GM19351 (cell line): ENCODE results near the gene ABHD3.
"Not testable (repeated sequence)": the region's sequence is repeated elsewhere in the genome, so short reads cannot be mapped to it uniquely, and the experiment has no call there.

ENCODE experiments used
- ATAC-seq: cut with Tn5 transposase; IDR thresholded peaks from one replicate; pipeline ENCODE4 v1.9.1; 2021; ENCODE audit warnings: mild to moderate bottlenecking, moderate library complexity; ENCODE audit not compliant: unreplicated experiment

The ABHD3 gene

DNA sequence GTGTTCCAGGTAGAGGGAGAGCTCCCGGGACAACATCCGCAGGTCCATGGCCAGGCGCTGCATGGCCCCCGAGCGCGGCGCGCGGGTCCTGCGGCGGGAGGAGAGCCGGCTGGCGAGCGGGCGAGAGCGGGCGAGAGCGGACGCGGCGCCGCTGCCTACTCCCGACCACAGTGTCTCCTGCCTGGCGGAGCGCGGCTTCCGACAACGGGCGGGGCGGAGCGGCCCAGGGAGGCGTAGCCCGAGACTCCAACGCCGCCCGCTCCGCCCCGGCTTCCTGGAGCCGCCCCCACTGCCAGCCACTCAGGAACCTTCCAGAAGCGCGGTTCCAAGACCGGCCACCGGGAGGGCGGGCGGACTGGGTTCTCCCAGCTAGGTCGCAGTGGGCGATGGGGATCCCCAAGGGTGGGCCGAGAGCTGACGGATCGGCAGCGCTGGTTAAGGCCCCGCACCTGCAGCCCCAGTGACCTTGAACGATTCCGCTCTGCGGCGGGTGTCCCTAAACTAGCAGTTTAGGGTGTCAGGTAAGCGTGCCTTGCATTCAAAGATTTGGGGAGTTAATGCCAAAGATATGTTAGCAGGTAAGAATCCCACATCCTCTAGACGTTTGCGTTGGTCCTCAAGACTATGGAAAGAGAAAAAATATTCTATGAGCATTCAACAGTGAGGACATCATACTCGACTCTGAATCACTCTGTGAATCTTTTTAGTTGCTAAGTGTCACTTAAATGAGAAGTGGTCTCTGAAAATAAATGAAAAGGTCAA is at the start of gene ABHD3:
Gene ABHD3 (minus strand): TSS at position 172 of the 762 bp plus-strand sequence. CDS start 109 bp downstream, at position 63.
- ATAC-seq = peak; percentile 92

DNA sequence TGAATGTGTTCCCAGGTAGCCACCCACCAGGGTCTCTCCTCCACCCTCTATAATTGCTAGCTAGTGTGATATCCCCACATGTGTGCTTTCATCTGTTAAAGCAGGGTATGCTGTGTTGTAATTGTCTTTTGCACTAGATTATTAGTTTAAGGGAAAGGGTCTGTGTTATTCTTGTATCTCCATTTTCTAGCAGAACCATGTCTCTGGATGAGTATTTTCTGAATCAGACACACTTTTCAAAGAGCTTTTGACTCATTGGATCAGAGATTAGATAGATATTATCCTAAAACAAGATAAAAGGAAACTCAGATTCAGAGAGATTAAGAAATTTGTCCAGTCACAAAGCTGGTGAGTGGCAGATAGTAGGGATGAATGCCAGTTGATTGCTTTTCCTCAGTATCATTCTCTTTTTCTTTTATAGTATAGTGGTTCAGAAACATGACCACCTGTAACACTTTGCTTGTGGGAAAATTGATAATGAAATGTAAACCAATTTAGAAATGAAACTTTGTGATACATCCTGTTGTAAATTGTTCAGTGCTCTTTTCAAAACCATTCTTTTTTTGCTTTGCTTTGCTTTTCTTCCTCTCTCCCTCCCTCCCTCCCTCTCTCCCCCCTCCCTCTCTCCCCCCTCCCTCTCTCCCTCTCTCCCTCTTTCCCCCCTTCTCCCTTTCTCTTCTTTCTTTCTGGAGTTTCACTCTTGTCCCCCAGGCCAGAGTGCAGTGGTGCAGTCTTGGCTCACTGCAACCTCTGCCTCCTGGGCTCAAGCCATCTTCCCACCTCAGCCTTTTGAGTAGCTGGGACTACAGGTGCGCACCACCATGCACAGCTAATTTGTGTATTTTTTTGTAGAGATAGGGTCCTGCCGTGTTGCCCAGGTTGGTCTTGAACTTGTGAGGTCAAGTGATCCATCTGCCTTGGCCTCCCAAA is 43.5 kb upstream of the ABHD3 start:
- no peak for ATAC-seq

GRCh38 chr18:21747268-21747667 is 42.7 kb upstream of the ABHD3 start:
- no peak for ATAC-seq

DNA sequence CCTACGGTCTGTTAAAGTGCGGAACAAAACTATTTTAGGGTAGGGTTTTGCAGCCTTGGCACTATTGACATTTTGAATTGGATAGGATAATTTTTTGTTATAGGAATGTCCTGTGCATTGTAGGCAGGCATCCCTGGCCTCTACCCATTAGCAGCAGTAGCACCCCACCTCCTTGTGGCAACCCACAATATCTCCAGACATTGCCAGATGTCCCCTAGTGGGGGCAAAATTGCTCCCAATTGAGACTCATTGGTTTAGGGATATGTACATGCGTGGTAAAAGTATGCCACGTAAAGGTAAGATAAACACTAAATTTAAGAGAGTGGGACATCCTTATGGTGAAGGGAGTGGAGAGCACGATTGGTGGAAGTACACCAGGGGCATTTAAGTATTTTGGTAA is 40.7 kb upstream of the ABHD3 start:
- ATAC-seq = no peak

- no peak for ATAC-seq
Measured at GRCh38 chr18:21743166-21743832, 38.7 kb upstream of the ABHD3 start.

DNA sequence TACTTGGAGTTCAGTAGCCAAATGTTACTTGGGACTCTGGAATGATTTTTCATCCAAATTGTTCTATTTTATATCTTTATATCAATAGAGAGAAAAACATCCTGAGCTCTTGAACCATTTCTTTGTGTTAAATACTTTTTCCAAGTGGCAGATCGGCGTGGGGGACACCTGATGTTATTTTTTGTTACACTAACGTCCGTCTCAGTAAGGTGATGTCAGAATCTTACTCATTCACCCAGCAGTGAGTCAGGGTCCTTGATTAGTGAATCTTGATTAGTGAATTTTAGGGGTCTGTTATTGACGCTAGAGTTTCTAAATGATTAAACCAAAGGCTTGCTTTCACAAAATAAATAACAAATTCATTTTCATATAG is 37.7 kb upstream of the ABHD3 start:
- ATAC-seq = no peak

- ATAC-seq = peak; percentile 14
Measured at GRCh38 chr18:21741562-21742314, 37.2 kb upstream of the ABHD3 start.

DNA sequence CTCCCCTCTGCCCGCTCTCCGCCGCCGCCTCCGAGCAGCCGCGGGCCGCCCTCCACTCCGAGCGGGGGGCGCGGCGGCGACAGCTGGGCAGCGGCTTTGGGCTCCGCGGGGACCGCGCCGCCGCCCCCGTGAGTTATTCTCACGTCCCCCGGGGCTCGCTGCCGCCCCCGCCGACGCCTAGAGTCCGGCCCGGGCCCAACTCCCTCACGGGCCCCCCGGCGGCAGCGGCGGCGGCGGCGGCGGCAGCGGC is 36.7 kb upstream of the ABHD3 start:
- no peak for ATAC-seq

DNA sequence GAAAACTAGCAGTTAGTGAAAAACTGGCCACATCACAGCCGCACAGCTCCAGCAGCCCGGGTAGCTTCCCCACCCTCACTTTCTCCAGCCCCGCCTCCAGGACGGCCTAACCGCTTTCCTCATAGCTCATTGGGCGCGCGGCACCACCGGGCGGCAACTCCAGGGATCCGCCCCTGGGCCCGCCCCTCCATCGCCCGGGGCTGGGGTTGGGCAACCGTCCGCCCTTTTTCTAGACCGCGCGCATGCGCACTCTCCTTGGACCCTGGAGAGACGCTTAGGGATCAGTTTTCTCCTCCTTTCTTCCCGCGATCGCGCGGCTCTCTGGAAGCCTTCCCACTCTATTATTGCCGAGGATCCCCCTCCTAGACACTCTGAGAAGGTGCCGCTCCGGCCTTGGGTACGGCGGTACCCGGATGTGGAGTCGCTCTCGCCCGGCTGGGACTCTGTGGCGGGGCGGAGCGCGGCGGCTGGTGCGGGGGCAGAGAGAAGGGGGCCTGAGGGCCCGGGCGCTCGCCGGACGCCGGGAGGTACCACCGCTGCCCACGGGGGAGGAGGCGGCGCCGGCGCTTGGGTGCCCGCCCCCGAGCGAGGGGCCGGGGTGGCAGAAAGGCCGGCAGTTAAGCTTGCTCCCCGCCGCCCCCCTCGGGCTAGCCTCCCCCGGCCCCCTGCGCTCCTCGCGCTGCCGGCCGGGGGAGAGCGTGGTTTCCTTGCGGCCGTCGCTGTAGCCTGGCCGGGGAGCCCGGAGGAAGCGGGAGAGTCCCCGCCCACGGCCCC is 36.2 kb upstream of the ABHD3 start, which contains the start of gene MIB1:
Gene MIB1 (plus strand): TSS at position 255 of the 774 bp plus-strand sequence. CDS start 792 bp downstream, outside the sequence.
- ATAC-seq = peak; percentile 95

GRCh38 chr18:21739604-21740537 is 35.3 kb upstream of the ABHD3 start:
- ATAC-seq = peak; percentile 20

DNA sequence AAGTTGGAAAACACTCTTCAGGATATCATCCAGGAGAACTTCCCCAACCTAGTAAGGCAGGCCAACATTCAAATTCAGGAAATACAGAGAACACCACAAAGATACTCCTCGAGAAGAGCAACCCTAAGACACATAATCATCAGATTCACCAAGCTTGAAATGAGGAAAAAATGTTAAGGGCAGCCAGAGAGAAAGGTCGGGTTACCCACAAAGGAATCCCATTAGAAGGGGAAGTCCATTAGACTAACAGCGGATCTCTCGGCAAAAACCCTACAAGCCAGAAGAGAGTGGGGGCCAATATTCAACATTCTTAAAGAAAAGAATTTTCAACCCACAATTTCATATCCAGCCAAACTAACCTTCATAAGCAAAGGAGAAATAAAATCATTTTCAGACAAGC is 32.4 kb upstream of the ABHD3 start:
- not testable (repeated sequence) for ATAC-seq

- no peak for ATAC-seq
Measured at GRCh38 chr18:21735452-21736015, 31.0 kb upstream of the ABHD3 start.

DNA sequence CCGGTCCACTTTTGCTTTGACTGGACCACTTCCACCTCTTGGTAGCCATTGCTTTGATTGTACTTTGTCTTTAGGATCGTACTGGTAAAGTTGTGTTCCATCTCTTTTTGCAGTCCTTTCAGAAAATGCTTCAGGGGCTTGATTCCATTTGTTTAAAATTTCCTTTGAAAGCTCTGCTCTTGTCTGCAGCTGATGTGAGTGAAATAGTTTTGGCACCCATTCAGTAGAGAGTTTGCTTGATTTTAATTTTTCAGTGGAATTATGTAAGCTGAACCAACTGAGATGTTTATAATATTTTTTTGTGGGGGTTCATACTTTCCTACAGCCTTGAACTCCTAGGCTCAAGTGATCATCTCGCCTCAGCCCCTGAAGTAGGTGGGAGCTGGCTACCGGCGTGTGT is 28.4 kb upstream of the ABHD3 start:
- no peak for ATAC-seq

DNA sequence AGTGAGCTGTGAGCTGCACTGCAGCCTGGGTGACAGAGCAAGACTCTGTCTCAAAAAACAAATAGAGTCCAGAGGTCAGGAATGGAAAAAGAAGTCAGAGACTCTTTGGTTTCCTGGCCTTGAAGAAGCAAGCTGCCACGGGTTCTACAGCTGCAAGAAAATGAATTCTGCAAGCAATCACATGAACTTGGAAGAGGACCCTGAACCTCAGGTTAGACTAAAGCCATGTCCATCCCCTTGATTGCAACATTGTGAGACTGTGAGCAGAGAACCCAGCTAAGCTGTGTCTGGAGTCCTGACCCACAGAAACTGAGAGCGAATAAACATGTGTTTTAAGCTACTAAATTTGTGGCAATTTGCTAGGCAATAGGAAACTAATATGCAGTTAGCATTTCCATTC is 23.1 kb upstream of the ABHD3 start:
- ATAC-seq = no peak

GRCh38 chr18:21725201-21725600 is 20.6 kb upstream of the ABHD3 start:
- ATAC-seq = no peak

- ATAC-seq = no peak
Measured at GRCh38 chr18:21722687-21723086, 18.1 kb upstream of the ABHD3 start.

DNA sequence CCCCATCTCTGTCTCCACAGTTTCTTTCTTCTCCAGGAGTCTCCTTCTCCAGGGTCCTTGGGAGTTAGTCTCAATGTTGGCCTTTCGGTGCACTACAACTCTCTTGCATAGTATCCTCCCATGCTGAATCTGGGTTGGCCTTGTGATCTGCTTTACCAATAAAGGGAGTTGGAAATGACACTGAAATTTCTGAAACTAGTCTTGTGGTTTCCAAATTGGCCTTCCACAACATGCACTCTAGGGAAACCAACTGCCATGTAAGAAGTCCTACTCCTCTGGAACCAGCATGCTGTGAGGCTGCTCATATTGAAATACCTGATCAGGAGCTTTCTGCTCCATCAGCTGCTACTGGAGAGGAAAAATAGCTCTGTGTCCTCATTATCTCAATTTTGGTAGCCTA is 9.9 kb upstream of the ABHD3 start:
- peak; percentile 63 for ATAC-seq

GRCh38 chr18:21707130-21707529 is 2.6 kb upstream of the ABHD3 start:
- ATAC-seq = not testable (repeated sequence)
